Measurements from ENCODE around the gene SUMO4.

DNA sequence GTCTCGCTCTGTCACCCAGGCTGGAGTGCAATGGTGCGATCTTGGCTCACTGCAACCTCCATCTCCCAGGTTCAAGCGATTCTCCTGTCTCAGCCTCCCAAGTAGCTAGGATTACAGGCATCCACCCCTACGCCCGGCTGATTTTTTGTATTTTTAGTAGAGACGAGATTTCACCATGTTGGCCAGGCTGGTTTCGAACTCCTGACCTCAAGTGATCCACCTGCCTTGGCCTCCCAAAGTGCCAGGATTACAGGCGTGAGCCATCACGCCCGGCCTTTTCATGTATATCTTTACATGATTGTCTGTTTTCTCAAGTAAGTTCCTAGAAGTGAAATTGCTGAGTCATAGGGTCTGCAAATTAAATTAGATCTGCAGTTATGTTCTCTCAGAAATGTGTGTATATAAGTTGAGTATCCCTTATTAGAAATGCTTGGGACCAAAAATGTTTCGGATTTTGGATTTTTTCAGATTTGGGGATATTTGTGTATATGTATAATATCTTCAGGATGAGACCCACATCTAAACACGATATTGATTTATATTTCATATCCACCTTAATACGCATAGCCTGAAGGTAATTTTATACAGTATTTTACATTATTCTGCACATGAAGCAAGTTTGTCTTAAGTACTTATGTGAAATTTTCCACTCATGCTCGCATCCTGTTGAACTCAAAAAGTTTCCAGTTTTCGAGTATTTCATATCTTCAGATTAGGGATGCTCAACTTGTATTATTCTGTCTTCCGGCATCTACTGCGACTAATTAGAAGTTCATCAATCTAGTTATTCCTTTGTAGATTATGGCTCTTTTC, 42.1 kb upstream of the SUMO4 start:
- TF ChIP-seq, protein P1, sequence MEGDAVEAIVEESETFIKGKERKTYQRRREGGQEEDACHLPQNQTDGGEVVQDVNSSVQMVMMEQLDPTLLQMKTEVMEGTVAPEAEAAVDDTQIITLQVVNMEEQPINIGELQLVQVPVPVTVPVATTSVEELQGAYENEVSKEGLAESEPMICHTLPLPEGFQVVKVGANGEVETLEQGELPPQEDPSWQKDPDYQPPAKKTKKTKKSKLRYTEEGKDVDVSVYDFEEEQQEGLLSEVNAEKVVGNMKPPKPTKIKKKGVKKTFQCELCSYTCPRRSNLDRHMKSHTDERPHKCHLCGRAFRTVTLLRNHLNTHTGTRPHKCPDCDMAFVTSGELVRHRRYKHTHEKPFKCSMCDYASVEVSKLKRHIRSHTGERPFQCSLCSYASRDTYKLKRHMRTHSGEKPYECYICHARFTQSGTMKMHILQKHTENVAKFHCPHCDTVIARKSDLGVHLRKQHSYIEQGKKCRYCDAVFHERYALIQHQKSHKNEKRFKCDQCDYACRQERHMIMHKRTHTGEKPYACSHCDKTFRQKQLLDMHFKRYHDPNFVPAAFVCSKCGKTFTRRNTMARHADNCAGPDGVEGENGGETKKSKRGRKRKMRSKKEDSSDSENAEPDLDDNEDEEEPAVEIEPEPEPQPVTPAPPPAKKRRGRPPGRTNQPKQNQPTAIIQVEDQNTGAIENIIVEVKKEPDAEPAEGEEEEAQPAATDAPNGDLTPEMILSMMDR (IDR thresholded peaks at IDR 0.05), result no peak
- TF ChIP-seq POLR2A (IDR thresholded peaks at IDR 0.05), result no peak
